Keratinocyte (primary cell): Measurements from ENCODE around the gene GPR37L1.

Experiments
- CTCF ChIP-seq, 3 experiments: IDR thresholded peaks in 1 of 3; conservative IDR thresholded peaks in 1 of 3; optimal IDR thresholded peaks in 1 of 3; 2 replicates in 2 of 3; 3 replicates in 1 of 3; pipeline versions ENCODE3 to v1.5.1; 2011; ENCODE audit warnings: low read length in 3 of 3, mild to moderate bottlenecking in 3 of 3, moderate library complexity in 2 of 3, control low read depth in 1 of 3, inconsistent platforms in 1 of 3; ENCODE audit not compliant: insufficient read depth in 2 of 3; ENCODE audit errors: extremely low read depth in 1 of 3
- EZH2 ChIP-seq: IDR thresholded peaks from one replicate; pipeline ENCODE4 v1.6.1; 2012; ENCODE audit warnings: inconsistent platforms, mild to moderate bottlenecking, low read length, moderate library complexity

GRCh38 chr1:202086579-202087350 lies 36.0 kb upstream of the GPR37L1 start:
- TF ChIP-seq CTCF (optimal IDR thresholded peaks at IDR 0.05 in 1 of 3, IDR thresholded peaks at IDR 0.05 in 1 of 3, conservative IDR thresholded peaks at IDR 0.05 in 1 of 3; ENCODE audit: extremely low read depth in 1 of 3, insufficient read depth in 2 of 3, low read length in 3 of 3) (no peak), EZH2 (no peak)
